UCSD-AML1 (cell line): ENCODE measurements around the gene TFB2M.
A peak's percentile ranks its signal among the peaks of the same experiment; 100 is the strongest.

Source experiments
- DNase-seq: peaks from one replicate; lab custom pipeline; 2025; ENCODE audit not compliant: unreplicated experiment; lab: John Stamatoyannopoulos, UW

TFB2M gene

GRCh38 chr1:246554201-246554600 lies 11.9 kb downstream of the TFB2M start:
- DNase-seq, result no peak

- DNase-seq, result no peak
These were observed 14.0 kb downstream of the TFB2M start for GRCh38 chr1:246552110-246552509.

GRCh38 chr1:246550402-246550801 lies 15.7 kb downstream of the TFB2M start:
- no peak for DNase-seq

GRCh38 chr1:246549665-246550064 lies 16.4 kb downstream of the TFB2M start:
- DNase-seq, result no peak

- DNase-seq, result no peak
These were observed 22.1 kb downstream of the TFB2M start for GRCh38 chr1:246544001-246544400.

GRCh38 chr1:246540738-246541491 lies 25.1 kb downstream of the TFB2M start:
- no peak for DNase-seq

GRCh38 chr1:246537887-246538286 lies 28.2 kb downstream of the TFB2M start:
- no peak for DNase-seq

GRCh38 chr1:246537441-246537840 lies 28.6 kb downstream of the TFB2M start:
- DNase-seq, result no peak

- no peak for DNase-seq
These were observed 31.9 kb downstream of the TFB2M start for GRCh38 chr1:246534114-246534513.

GRCh38 chr1:246533371-246533905 lies 32.6 kb downstream of the TFB2M start:
- DNase-seq, result no peak

GRCh38 chr1:246532519-246532918 lies 33.5 kb downstream of the TFB2M start:
- DNase-seq, result no peak

GRCh38 chr1:246530482-246530881 lies 35.6 kb downstream of the TFB2M start:
- DNase-seq, result no peak

GRCh38 chr1:246528933-246529731 lies 36.9 kb downstream of the TFB2M start:
- DNase-seq, result no peak

- DNase-seq, result peak; percentile 75
These were observed 38.5 kb downstream of the TFB2M start for GRCh38 chr1:246527402-246528088.

- DNase-seq, result no peak
These were observed 39.1 kb downstream of the TFB2M start for GRCh38 chr1:246526915-246527314.

- DNase-seq, result no peak
These were observed 39.7 kb downstream of the TFB2M start for GRCh38 chr1:246526380-246526779.

- DNase-seq, result no peak
These were observed 46.5 kb downstream of the TFB2M start for GRCh38 chr1:246519514-246519913.

- DNase-seq, result no peak
These were observed 47.4 kb downstream of the TFB2M start for GRCh38 chr1:246518456-246519205.

- DNase-seq, result no peak
These were observed 48.7 kb downstream of the TFB2M start for GRCh38 chr1:246517391-246517790.

GRCh38 chr1:246516126-246516525 lies 49.9 kb downstream of the TFB2M start:
- no peak for DNase-seq
